ENCODE data around the gene ASPDH.

ASPDH gene

DNA sequence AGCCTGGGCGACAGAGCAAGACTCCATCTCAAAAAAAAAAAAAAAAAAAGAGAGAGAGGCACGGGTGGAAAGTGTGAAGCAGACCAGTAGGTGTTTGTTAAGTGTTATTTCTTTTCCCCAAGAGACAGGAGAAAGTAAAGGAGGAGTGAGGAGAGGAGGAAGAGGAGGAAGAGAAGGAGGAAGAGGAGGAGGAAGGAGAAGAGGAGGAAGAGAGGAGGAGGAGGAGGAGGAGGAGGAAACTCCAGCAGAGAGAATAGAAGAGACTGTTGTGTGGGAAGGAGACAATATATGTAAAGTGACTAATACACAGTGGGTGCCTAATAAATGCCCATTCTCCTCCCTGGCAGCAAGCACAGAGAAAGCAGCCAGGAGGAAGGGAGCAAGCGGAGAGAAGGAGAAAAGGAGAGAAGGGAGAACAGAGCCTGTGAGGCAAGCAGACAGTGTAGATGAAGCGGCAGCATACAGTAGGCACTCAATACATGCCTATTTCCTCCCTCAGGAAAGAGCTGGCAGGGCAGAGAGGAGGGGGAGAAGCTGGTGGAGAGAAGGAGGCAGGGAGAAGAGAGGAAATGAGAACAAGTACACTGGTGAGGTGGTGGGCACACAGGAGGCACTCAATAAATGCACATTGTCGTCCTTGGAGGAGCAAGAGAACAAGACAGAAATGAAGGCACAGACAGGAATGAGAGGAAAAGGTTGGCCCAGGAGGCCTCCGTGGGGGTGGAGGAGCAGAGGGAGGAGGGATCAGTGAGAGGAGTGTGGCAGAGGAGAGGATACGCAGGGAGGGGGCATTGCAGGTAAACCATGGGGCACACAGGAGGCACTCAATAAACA is 19.3 kb downstream of the ASPDH start:
- DNase-seq: no peak

DNA sequence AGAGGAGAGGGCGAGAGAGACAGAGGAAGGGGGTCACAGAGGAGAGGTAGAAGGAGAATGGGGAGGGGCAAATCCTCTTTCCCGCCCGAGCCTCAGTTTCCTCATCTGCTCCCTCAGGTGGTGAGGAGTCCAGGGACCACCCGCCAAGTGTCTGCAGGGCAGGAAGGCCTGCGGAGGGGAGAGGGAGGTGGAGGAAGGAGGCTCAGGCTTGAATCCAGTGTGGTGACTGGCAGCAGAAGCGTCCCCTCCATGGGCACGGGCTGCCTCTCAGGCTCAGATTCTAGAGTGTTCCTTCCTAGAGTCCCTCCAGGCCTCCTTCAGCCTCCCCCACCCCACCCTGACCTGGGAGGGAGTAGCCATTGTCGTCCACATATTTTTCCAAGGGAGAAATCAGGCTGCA is 20.5 kb downstream of the ASPDH start:
- DNase-seq: no peak

DNA sequence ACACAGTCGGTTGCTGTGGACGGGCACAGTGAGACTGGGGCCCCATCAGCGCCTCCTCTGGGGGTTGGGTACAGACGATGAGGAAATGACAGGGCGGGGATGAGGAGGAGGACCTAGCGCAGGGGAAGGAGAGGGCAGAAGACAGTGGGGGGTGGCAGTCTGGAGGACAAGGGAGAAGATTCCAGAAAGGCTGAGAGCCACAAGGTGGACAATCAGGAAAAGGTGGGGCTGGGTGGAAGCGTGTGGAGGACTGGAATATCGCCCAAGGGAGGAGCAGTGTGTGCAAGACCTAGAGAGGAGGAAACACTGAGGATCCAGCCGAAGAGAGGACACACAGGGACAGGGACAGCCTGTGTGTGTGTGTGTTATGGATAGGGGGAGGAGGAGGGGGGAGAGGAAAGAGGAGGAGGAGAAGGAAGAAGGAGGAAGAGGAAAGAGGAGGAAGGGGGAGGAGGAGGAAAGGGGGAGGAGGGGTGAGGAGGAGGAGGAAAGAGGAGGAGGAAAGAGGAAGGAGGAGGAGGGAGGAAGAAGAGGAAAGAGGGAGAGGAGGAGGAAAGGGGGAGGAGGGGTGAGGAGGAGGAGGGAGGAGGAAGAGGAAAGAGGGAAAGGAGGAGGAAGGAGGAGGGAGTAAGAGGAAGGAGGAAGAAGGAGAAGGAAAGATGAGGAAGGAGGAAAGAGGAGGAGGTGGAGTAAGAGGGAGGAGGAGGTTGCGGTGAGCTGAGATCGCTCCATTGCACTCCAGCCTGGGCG is 21.2 kb downstream of the ASPDH start:
- DNase-seq: no peak

DNA sequence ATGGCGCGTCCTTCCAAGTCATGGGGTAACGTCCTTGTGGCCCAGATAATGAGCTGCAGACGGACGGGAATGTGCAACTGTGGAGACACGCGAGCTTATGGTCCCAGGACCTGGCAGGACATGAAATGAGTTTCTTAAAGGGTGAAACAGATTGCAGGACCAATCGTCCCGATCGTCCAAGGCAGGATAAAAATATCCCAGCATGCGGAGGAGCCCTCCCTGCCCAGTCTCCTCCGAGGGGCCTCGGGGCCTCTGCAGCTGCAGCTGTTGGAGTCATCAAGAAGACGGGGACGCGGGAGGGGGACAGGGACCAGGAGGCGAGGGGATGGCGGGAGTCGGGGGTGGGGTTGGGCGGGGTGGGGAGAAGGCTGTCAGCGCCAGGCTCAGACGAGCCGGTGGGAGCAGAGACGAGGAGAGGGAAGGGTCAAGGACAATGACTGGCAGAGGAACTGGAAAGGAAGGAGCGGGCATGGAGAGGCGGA is 22.7 kb downstream of the ASPDH start:
- DNase-seq: no peak

DNA sequence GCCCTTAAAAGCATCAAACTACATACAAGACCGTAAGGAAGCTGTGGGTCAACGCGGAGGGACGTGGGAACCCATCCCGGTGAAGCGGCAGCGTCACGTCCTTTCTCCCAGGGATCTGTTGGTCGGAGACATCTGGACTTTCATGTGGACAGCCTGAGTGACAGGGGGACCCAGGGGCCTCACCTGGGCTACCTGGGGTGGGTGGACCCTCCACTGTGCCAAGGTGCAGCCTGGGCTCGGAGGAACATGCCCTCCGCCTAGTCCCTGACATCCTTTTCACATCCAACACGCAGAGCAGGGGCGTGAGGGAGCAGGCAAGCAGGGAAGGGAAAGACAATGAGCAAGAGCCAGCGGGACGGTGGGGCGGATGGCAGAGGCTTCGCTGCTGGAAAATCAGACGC is 23.3 kb downstream of the ASPDH start:
- no peak for DNase-seq

DNA sequence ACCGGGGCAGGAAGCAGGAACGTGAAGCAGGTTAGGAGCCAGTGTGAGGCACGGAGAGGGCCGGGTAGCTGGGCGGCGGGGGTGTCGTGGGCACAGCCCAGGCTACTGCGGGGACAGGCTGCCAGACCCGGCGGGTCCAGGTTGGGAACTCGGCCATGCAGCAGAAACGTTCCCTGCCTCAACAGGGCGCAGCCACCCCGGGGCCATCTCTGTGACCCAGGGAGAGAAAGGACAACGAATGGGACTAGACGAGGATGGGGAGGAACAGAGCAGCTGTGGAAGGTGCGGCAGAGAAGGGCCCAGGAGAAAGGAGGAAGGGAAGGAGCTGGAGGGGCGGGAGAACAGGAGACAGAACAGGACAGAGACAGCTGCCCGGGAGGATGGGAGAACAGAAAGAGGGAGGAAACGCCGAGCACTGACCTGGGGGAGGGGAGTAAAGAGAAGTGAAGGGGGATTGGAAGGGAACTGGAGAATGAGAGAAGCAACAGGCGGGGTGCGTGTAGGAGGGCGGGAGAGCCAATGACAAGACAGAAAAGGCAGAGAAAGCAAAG is 24.2 kb downstream of the ASPDH start:
- DNase-seq: no peak

DNA sequence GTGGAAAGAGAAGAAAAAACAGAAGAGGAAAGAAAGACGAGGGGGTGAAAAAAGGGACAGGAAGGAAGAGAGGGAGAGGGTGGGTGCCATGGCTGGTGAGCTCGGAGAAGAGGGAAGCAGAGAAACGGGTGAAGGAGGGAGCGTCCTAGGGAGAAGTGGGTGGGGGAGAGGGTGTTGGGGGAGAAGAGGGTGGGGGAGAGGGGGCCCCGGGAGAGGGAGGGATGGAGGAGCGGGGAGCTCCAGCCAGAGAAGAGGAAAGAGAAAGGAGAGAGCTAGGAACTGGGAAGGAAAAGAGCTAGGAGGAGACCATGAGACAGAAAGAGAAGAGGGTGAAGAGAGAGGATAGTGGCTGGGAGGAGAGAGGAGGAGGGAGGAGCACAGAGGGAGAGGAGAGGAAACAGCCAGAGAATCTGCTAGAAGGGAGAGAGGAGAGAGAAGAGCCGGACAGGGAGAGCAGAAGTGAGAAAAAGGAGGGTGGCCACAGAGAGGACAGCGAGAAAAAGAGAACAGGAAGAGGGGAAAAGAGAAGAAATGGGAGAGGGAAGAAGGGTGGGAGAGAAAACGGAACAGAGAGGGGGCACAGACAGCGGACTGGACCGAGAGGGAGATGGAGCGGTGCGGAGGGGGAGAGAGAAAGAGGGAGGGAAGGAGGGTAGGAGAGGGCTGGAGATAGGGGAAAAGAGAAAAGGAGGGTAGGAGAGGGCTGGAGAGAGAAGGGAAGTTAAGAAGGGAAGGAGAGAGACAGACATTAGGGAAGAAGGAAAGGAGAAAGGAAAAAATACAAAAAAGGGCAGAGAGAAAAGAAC is 25.1 kb downstream of the ASPDH start:
- DNase-seq: no peak

DNA sequence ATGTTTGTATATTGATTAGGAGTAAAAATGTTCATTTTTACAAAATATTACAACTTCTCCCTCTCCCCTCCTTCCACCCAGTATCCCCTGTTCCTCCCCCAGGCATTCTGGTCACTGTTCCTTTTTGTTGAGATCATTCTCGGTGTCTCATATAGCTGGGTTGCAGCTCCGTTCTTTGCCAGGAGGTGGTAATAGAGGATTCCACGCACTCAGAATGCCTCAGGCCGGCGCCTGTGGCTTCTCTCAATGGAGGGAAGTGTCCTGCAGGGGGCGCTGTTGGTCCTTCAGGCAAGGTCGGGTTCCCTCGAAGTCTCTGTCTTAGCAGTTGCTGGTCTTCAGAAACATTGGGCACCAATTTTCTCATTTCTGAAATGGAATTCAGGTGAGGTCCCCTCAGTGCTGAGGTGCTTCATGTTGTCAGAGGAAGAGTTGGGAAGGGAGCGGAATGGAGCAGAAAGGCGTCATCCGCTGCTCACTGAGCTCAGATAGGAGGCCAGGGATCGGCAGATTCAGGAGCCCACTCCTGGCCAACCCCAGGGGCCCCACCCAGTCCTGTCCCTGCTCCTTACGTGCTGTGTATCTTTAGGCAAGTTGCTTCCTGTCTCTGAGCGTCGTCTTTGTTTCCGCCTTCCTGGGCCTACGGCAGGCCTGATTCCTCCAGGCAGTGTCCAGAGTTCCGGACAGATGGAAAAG is 26.7 kb downstream of the ASPDH start:
- DNase-seq: no peak

DNA sequence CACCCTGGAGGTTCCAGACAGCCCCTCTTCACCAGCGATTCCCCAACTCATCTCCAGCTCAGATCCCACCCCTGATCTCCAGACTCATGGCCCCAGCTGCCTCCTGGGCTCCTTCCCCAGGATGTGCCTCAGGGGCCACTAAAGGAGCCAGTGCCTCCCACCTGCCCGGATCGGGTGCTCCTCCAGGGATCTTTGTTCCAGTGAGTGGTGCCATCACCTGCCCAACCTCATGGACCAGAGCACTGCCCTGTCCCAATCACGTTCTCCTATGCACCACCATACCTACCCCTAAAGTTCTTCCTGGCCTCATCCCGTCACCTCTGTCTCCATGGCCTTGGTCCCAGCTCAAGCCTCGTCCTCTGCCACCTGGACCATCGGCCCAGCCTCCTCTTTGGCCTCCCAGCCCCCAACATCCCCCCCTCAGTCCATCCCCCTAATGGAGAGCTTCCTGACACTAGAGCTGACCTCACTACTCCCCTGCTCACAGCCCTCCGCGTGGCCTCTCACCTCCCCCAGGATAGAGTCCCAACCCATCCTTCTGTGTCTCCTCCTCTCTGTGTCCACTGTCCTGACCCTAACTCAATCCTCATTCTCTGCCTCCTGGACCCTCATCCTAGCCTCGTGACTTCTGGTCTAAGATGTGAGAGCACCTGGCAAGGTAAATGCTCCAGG is 28.3 kb downstream of the ASPDH start:
- no peak for DNase-seq

DNA sequence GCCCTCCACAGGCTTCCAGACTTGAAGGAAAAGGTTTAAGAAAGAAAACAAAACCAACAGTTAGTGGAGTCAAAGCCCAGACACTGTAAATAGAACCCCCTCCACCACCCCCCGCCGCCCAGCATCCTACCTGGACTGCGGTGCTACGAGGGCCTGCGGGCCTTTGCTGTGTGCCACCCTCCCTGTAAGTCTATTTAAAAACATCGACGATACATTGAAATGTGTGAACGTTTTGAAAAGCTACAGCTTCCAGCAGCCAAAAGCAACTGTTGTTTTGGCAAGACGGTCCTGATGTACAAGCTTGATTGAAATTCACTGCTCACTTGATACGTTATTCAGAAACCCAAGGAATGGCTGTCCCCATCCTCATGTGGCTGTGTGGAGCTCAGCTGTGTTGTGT is 30.8 kb downstream of the ASPDH start:
- DNase-seq: no peak

DNA sequence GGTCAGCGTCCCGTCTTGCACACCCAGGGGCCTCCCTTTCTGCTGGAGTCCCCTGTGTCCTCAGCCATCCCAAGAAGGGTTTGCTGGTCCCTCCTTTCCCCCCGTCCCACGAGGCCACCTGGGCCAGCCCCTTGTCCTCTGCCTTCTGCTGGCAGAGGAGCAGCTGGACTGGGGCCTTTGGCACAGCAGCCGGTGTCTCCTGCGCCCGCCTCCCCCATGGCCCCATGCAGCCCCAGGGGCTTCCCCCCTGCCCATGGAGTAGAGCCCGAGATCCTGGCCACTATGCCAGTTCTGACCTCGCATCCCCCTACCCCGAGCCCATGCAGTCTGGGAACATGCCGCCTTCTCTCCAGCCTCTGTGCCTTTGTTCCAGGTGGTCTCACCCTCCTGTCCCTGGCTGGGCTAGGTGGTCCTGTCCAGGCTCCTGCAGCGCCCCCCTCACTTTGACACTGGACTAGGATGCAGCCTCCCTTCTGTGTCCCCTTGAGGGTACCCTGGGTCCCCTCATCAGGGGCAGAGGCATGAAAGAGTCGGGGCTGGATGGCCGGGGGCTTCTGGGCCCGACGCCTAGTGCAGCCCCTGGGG is 31.4 kb downstream of the ASPDH start:
- DNase-seq: no peak

DNA sequence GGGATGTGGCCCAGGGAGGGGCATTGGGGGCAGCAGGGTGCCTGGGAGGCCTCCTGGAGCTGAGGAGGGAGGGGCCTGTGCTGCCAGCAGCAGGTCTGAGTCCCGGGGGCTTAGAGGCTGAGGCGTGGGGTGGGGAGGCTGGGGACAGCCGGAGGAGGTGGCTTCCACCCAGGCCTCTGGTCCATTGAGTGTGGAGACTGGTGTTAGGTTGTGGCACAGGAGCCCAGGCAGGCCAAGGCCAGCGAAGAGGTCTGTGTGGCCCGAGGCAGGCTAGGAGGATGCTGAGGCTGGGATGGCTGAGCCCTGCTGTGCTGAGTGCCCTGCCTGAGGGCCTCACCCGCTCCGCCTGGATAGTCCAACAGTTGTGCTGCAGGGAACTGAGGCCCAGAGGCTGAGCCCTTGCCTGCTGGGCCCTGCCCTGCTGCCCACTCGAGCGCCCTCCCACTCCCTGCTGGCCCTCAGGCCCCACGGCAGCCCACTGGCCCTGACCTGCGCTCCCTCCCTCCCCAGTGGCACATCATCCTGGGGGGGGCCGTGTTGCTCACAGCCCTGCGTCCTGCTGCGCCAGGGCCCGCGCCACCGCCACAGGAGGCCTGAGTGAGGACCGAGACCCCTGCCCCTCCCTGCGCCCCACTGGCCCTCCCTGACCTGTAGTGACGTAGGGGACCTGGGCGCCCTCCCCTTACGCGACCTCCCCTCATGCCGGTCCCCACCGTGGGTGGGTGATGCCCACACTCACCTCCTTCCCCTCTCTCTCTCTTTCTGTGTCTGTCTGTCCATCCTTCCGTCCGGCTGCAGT is 32.2 kb downstream of the ASPDH start:
- no peak for DNase-seq

DNA sequence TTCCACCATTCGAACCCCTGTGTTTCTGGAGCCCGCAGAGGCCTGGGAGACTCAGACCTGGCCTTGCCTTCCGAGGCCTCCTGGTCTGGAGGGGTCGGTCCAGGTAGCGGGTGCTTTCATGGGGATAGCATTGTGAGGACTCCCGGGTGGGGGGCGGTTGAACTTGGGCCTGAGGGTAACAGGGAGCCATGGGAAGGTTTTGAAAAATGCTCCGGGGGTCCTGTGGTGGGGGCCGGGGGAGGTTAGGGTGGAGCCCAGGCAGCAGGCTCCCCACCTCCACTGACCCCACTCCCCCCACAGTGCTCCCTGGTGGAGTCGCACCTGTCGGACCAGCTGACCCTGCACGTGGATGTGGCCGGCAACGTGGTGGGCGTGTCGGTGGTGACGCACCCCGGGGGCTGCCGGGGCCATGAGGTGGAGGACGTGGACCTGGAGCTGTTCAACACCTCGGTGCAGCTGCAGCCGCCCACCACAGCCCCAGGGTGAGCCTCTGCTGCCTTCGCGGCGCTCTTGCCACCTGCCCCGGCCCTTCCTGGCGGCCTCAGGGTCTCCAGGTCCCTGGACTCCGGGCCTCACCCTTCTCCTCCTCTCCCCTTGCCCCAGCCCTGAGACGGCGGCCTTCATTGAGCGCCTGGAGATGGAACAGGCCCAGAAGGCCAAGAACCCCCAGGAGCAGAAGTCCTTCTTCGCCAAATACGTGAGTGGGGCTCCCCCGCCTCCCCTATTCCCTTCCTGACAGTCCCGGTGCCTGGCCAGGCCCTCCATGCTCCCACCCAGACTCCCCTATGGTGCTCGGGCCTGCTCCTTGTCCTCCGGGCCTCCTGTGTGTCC is 33.2 kb downstream of the ASPDH start:
- no peak for DNase-seq

DNA sequence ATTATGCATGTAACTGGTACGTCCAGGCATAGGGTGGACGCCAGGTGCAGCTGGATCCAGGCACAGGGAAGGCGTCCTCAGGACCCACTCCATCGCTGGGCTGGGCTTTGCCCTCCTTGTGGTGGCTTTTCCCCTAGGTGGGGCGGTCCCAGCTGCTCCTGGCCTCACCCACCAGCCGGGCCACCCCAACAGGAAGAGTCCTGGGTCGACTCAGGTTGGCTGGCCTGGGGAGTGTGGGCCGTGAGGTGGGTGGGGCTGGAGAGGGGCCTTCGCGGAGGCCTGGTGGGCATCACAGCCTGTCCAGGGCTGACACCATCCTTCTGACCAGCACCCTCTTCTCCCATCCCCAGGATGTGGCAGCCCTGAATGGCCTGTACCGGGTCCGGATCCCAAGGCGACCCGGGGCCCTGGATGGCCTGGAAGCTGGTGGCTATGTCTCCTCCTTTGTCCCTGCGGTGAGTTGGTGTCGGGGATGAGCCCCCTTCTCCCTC is 33.9 kb downstream of the ASPDH start:
- DNase-seq: no peak

DNA sequence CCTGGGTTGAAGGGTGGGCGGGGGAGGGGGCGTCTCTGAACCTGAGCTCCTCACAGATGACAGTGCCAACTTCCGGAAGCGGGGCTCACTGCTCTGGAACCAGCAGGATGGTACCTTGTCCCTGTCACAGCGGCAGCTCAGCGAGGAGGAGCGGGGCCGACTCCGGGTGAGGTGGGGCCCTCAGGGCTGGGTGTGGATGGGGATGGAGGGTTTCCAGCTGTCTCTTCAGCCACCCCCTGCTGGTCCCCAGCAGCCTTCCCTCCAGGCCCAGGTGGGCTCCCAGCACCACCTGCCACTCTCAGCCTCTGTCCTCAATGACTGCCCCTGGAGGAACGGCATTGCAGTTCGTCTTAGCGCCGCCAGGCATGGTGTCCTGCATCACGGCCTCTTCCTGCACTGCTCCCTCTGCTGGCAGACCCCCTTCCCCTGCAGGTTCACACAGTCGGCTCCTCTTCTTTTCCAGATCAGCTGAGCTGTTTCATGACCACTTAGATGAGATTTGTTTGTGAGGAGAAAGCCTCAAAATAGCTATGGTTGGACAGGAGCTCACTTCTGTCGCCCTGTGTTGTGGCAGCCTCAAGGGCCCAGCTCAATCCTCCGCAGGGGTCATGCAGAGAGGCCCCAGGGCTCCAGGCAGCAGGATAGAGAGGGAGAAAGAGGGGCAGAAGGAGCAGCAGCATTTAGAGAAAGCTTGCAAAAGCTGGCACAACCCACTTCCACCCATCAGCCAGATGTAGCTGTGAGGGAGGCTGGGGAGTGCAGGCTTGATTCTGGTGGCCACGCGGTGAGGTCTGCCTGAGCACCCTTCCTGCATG is 34.6 kb downstream of the ASPDH start:
- DNase-seq: no peak

DNA sequence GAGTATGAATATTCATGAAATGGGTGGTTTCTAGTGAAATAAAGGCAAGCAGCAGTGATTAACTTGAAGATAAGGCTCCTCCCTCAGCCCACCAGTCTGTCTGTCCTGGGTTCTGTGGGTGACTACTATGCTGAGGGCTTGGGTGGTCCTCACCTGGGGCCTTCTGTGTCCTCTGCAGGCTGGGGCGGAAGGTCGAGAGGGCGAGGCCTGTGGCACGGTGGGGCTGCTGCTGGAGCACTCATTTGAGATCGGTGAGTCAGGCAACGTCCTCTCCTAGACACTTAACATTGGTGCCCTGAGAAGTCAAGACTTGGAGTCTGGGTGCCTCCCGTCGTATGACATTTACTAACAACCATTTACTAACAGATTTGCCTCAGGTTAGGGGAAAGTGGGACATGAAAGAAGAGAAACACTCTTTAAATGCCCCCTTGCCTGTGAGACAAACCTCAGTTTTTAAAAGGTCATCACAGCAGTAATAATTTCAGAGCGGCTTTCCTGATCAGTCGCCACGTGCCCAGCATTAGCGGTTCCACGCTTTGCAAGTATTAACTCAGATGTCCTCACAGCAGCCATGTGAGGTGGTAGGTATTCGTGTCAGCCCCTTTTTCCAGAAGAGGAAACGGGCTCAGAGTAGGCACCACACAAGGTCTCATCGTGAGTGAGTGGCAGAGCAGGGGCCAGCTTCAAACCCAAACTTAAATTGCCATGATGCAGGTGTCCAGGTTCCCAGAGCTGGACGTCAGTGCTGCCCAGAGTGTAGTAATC is 35.8 kb downstream of the ASPDH start:
- DNase-seq: no peak

DNA sequence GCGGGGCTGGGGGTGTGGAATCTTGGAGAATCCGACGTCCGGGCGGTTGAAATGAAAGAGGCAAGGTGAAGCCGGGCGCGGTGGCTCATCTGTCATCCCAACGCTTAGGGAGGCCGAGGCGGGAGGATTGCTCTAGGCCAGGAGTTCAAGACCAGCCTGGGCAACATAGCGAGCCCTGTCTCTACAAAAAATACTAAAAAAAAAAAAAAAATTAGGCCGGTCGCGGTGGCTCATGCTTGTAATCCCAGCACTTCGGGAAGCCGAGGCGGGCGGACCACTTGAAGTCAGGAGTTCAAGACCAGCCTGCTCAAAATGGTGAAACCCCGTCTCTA is 36.8 kb downstream of the ASPDH start:
- no peak for DNase-seq
